Endometrial microvascular endothelial cells (primary cell): ENCODE results near the gene USH1C. TPM values are rescaled to one million over a fixed set of nuclear protein-coding genes. Genes with fewer than 3 reads are reported as not detected.

Source experiments
- in situ Hi-C: cut with HindIII; loops from 2 replicates; pipeline ENCODE4 v1.10.0; 2017; ENCODE audit warnings: low sequenced_read_pairs, low pct_unique_long_range_greater_than_20kb; ENCODE audit errors: inconsistent ontology term
- total RNA-seq: library from RNA; depleted of rRNA; stranded (reverse); fragments of >200 nt; gene quantifications from one replicate; pipeline ENCODE4 v1.2.3, GENCODE V29; 2015; ENCODE audit errors: inconsistent ontology term

USH1C gene
- total RNA-seq, 1 donor from 2014 or later = not detected

DNA sequence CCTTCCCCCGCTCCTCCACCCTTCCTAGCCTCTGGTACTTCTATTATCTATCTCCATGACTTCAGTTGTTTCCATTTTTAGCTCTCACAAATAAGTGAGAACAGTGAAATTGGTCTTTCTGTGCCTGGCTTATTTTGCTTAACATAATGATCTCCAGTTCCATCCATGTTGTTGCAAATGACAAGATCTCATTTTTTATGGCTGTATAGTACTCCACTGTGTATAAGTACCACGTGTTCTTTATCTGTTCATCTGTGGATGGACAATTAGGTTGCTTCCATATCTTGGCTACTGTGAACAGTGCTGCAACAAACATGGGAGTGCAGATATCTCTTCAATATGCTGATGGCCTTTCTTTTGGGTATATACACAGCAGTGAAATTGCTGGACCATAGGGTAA, 60.7 kb downstream of the USH1C start:
- in situ Hi-C loops = no loop called here

- in situ Hi-C loops = no loop called here
Measured at GRCh38 chr11:17481905-17482304, 62.3 kb downstream of the USH1C start.

DNA sequence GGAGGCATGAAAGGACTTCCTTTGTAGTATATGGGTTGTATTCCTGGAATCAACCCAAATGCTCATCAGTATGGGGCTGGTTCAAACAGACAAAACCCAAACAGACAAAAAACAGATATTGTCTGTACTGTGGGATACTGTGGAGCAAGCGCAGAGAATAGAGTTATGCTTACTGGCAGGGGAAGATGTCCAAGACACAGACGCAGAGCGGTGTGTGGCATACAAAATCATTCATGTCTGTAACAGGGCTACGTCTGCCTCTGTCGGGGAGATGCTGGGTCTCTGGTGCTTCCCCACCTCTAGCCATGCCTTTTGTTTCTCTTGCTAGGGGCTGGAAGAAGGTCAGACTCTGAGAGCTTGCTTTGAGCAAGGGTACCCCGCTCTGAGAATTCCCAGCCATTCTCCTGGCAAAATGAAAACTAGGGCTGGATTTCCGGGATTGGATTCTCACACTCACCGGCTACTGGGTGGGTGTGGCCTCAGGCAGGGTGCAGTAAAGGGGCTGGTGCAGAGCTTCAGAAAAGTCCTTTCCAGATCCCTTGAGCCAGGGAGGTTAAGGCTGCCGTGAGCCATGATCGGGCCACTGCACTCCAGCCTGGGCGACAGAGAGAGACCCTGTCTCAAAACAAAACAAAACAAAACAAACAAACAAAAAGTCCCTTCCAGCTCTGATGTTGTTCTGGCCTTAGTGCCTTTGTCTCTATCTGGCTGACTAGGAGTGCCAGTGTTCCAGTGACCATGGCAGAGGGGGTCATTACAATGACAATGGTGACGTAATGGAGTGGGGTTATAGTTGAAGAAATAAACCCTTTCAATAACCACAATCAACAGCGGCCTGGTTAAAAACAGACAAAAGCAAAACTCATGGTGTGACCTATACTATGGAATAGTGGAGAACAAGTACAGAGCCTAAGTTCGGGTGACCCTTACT, 64.7 kb downstream of the USH1C start:
- in situ Hi-C loops = no loop called here

GRCh38 chr11:17478070-17478469, 66.1 kb downstream of the USH1C start:
- in situ Hi-C loops = no loop called here

GRCh38 chr11:17477361-17477760, 66.9 kb downstream of the USH1C start:
- in situ Hi-C loops = no loop called here

GRCh38 chr11:17477084-17477333, 67.2 kb downstream of the USH1C start:
- in situ Hi-C loops = no loop called here

DNA sequence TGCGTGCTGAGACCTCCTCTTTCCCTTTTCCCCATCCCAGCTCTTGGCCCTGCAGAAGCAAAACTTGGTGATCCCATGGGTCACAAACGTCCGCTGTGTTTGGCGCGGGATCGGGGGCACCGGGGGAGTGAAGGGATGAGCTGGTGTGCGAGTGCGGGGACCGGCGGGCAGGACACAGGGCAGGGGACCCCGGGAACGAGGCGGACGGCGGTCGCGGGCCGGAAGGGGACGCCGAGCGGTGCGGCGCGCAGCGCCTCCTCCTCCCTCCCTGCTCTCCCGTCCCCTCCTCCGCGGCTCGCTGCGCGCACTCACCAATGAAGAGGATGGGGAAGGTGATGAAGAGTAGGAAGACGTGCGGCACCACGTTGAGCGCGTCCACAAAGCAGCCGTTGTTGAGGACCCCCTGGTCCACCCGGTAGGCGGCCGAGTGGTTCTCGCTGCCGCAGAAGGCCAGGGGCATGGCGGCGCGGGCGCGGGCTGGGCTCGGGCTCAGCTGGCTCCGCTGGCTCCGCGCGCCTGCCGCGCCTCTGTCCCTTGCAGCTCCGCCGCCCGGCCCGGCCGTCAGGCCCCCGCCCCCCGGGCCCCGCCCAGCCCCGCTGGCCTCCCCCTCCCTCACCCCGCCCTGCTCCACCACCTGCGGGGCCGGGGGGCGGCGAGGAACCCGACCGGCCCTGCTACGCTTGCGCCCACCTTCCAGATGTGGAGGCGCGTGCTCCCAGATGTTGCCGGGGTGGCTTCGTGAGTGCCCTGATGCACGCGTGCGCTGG, 67.7 kb downstream of the USH1C start, which contains the start of gene ABCC8:
TSS of gene ABCC8 (minus strand) at position 529 of the 767 bp plus-strand sequence. CDS start at position 460, 69 bp downstream.
- in situ Hi-C loops = no loop called here

DNA sequence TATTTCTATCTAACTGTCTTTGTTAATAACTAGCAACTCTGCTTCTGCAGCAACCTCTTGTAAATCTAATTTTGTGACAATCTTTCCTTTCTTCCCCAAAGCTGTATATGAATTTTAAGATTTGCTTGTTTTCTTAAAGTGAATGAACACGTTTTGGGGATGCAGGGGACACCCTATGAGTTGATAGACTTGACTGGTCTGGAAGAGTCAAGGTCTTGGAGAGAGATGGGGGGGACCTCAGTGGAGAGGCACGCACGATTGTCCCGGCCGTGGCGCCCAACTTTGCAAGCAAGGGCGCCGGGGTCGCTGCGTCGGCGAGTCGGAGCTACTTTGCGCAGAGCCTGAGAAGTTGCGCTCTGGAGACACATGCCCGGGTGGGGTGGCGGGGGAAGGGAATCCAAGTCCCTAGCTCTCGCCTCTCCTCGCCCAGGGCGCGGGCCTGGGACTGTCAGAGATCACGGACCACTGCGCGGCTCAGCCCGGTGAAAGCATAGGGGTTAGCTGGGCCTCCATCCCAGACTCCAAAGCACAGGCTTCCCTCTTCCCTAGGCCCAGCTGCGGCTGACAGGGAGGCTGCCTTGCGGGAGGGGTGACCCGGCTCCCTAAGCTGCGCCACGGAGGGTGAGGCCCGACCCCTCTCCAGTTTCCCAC, 68.4 kb downstream of the USH1C start:
- in situ Hi-C loops = no loop called here

DNA sequence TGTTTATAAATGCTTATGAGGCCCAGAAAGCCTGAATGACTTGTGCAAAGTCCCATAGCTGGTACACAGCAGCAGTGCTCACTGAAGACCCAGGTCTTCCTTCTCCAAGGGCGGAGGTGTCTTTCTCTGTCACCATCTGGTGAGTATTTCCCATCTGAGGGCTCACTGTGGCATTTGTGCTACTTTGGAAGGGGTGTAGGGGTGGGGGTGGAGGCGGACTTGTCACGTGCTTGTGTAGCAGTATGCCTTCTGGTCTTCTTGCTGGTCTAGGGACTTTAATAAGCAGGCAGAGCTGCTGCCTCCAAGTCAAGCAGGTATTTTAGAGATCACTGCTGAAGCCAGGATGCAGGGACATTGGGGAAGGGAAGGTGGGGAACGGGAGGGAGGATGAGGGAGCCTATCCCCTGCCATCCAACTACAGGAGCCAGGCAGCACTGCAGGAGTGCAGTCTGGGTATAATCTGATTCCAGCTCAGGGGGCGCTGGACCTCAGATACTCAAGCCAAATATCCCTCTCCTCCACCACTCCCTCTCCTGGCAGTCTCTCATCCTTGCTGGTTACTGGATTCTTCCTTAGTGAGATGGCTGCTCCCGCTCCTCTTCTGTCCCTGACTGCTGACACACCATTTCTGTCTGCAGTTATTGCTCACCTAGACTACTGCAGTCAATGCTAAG, 71.0 kb downstream of the USH1C start:
- in situ Hi-C loops = no loop called here

- in situ Hi-C loops = no loop called here
Measured at GRCh38 chr11:17472467-17472866, 71.7 kb downstream of the USH1C start.

DNA sequence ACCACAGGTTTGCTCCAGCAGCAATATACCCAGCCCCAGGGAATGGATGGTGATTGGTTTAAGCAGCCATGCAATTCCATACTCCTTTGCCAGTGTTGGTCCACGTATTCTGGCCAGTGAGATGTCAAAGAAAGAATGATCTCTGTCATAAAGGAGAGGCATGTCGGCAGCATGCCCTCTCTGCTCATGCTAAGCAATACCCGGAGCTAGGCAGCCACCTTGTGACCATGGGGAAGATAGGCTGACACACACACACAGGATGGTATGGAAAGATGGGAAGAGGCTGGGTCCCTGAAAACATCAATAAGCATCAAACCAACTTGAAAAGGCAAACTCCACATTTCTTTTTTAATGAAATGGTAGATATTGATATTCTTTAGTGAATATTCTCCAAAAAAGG, 72.7 kb downstream of the USH1C start:
- in situ Hi-C loops = no loop called here

GRCh38 chr11:17469998-17470397, 74.2 kb downstream of the USH1C start:
- in situ Hi-C loops = no loop called here

- in situ Hi-C loops = no loop called here
Measured at GRCh38 chr11:17468122-17468521, 76.1 kb downstream of the USH1C start.

DNA sequence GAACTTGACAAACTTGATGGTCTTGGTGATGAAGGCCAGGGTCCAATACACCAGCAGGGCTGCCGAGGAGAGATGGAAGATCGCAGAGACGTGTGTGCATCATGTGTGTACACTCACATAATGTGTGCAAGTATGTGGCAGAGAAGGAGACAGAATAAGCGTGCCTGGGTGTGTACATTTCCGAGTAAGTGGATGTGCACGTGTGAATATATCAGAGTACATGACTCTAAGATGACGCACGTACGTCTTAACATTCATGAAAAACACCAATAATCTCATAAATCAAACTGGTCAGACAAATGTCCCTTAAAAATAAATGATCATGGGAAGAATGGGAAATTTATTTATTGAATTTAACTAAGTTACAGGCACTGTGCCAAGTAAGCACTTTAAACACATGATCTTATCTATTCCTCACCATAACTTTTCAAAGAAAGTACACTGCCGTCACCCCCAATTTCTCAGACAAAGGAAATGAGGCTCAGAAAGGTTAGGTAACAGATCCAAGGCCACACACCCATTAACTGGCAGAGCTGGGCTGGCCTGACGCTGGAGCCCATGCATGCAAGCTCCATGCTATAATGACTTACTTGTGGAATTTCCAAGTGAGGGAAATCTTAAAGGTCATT, 80.6 kb downstream of the USH1C start:
- in situ Hi-C loops = no loop called here

DNA sequence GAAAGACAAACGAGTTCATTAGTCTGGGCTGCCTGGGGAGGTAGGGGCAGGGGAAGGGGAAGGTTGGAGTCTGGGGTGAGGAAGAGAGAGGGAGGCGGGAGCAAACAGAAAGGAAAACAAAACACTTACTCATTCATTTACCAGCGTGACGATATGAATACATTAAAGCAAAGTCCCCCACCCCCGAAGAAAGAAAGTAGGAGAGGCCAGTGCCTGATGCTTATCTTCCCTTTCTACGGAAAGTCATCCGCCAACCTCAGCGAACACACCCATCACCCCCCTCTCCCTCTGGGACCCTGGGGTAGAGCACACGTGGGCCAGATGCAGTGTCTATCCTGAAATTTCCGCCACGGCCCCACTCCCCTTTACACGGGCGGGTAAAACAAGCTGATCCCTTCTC, 81.3 kb downstream of the USH1C start:
- in situ Hi-C loops = no loop called here

DNA sequence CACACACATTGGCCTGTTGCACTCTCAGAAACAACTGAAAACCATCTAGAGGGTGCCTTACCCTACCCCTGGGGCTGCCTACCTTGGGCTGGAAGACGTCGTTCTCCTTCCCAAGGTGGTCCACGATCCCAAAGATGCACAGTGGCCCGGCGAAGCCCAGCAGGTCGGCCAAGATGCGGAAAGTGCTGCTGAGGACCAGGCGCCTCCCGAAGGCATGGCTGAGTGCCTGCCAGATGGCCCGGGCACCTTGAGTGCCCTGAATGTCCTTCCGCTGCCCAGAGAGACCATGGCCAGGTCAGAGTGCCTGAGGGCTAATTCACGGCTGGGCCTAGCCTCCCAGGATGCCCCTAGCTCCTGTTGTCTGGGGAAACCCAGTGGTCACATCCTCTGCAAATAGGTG, 83.8 kb downstream of the USH1C start:
- in situ Hi-C loops = no loop called here

- in situ Hi-C loops = no loop called here
Measured at GRCh38 chr11:17459236-17459896, 84.8 kb downstream of the USH1C start.

DNA sequence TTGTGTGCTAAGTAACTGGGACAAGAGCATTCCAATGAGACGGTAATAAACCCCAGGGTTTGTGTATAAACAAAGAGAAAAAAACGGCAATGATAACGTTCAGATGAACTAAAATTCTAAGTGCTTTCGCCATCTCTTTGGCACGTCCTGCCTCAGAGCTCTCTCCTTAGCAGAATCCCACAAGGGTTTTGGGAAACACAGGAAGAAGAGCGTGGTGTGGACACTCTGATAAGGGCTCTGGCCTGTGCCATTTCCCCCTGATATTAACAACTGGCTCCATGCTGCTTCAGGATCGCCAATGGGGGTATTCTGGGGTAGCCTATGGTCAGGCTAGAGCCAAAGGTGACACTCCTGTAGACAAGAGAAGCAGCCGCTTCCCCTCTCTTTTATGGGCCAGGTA, 85.9 kb downstream of the USH1C start:
- in situ Hi-C loops = no loop called here
